GM12878 (cell line): Measurements from ENCODE around the gene DCAF17. TPM values are rescaled to one million over a fixed set of nuclear protein-coding genes. Genes with fewer than 3 reads are reported as not detected.

Experiments
- ATAC-seq: fragments of 200-7000 bp; cut with Tn5 transposase; 3 replicates; pipeline ENCODE4 v1.9.1; 2020; ENCODE audit warnings: mild to moderate bottlenecking, moderate library complexity
- BruUV-seq: library from RNA; stranded (reverse); fragments of 400-500 nt; replicated peaks from 2 replicates; lab custom pipeline; 2021; lab: Mats Ljungman, UMichigan
- CTCF ChIA-PET: fragments of 300-600 bp; sonication (Branson Sonifier 250); formaldehyde crosslinking; extraction: SDS; loops from one replicate; lab custom pipeline; 2021; ENCODE audit warnings: inconsistent platforms; lab: Yijun Ruan, JAX
- POLR2A ChIA-PET: fragments of 350-600 bp; formaldehyde crosslinking; extraction: SDS; loops from one replicate; lab custom pipeline; 2021; ENCODE audit warnings: inconsistent platforms; lab: Charles Lee
- RAD21 ChIA-PET: fragments of 300-600 bp; sonication (Branson Sonifier 250); formaldehyde crosslinking; loops from one replicate; lab custom pipeline; 2023; ENCODE audit warnings: antibody characterized with exemption; ENCODE audit not compliant: unreplicated experiment; lab: Charles Lee
- SMC1A ChIA-PET: fragments of 300-600 bp; sonication (Branson Sonifier 250); formaldehyde crosslinking; loops from one replicate; lab custom pipeline; 2023; ENCODE audit not compliant: unreplicated experiment, uncharacterized antibody; lab: Charles Lee
- DNase-seq: peaks from one replicate; pipeline ENCODE4 v3.0.0-alpha.2; 2011; ENCODE audit warnings: low read depth, low spot score
- FAIRE-seq: peaks from 3 replicates; lab custom pipeline; 2011; peaks lifted over from hg19 to GRCh38; lab: Jason Lieb, UNC
- H2AFZ ChIP-seq: 2 replicates; pipeline ENCODE4 v1.6.0; 2011; ENCODE audit warnings: low read depth, low read length, control low read depth; ENCODE audit not compliant: control insufficient read depth
- H3K27ac ChIP-seq: 2 replicates; pipeline ENCODE4 v1.5.1; 2011; ENCODE audit warnings: control low read depth; ENCODE audit not compliant: control insufficient read depth, insufficient read depth
- H3K27me3 ChIP-seq, 2 experiments: replicated peaks in 1 of 2; 2 replicates each; pipeline versions ENCODE4 v1.6.0 to v1.6.1; 2011; ENCODE audit warnings: low read length in 1 of 2; ENCODE audit not compliant: control insufficient read depth in 2 of 2, insufficient read depth in 2 of 2
- H3K36me3 ChIP-seq, 2 experiments: 2 replicates each; pipeline ENCODE4 v1.5.1; 2011; ENCODE audit warnings: low read length in 1 of 2; ENCODE audit not compliant: control insufficient read depth in 2 of 2, insufficient read depth in 2 of 2
- H3K4me1 ChIP-seq: 2 replicates; pipeline ENCODE4 v1.6.1; 2011; ENCODE audit warnings: mild to moderate bottlenecking, low read length, moderate library complexity, mixed read lengths; ENCODE audit not compliant: control insufficient read depth, insufficient read depth
- H3K4me2 ChIP-seq: 2 replicates; pipeline ENCODE4 v1.6.0; 2011; ENCODE audit warnings: control low read depth; ENCODE audit not compliant: control insufficient read depth, insufficient read depth
- H3K4me3 ChIP-seq: fragments of 200-600 bp; sonication (generic); 2 replicates; pipeline ENCODE4 v1.5.1; 2016
- H3K79me2 ChIP-seq: 2 replicates; pipeline ENCODE4 v1.6.0; 2011; ENCODE audit warnings: low read length; ENCODE audit not compliant: control insufficient read depth, insufficient read depth
- H3K9ac ChIP-seq: 2 replicates; pipeline ENCODE4 v1.8.0; 2011; ENCODE audit warnings: low read length, control low read depth, mixed read lengths; ENCODE audit not compliant: control insufficient read depth, insufficient read depth
- H3K9me3 ChIP-seq: replicated peaks from 3 replicates; pipeline ENCODE4 v1.5.1; 2011; ENCODE audit warnings: mild to moderate bottlenecking, low read length; ENCODE audit not compliant: control insufficient read depth, insufficient read depth
- H4K20me1 ChIP-seq: 2 replicates; pipeline ENCODE4 v1.6.0; 2011; ENCODE audit not compliant: control insufficient read depth, insufficient read depth
- CUX1 ChIP-seq: IDR thresholded peaks from 2 replicates; pipeline ENCODE4 v1.6.1; 2012; ENCODE audit warnings: improper control_type of control experiment, low read depth, low read length; ENCODE audit not compliant: insufficient replicate concordance
- EZH2 ChIP-seq: IDR thresholded peaks from 2 replicates; pipeline ENCODE4 v1.6.1; 2012; ENCODE audit warnings: low read depth, mild to moderate bottlenecking, control low read depth, inconsistent platforms, low read length, borderline replicate concordance; ENCODE audit not compliant: control insufficient read depth
- FOS ChIP-seq: IDR thresholded peaks from 3 replicates; pipeline ENCODE4 v1.6.1; 2011; ENCODE audit warnings: borderline replicate concordance; ENCODE audit not compliant: insufficient read length; ENCODE audit errors: extremely low read depth
- GABPA ChIP-seq: IDR thresholded peaks from 2 replicates; pipeline ENCODE4 v1.6.1; 2014; ENCODE audit warnings: antibody characterized with exemption, low read depth, mild to moderate bottlenecking, inconsistent platforms
- HDAC2 ChIP-seq: fragments of 200-600 bp; sonication (generic); IDR thresholded peaks from 2 replicates; pipeline ENCODE4 v1.6.1; 2017
- HDAC6 ChIP-seq: fragments of 200-600 bp; sonication (generic); IDR thresholded peaks from one replicate; pipeline ENCODE4 v1.8.0; 2017; ENCODE audit warnings: antibody characterized with exemption; ENCODE audit not compliant: unreplicated experiment
- LARP7 ChIP-seq: fragments of 450-650 bp; IDR thresholded peaks from 2 replicates; pipeline ENCODE4 v1.6.1; 2017; ENCODE audit warnings: mild to moderate bottlenecking
- MLLT1 ChIP-seq: fragments of 450-650 bp; IDR thresholded peaks from 2 replicates; pipeline ENCODE4 v1.6.1; 2016; ENCODE audit warnings: mild to moderate bottlenecking
- MTA2 ChIP-seq: fragments of 450-650 bp; IDR thresholded peaks from 2 replicates; pipeline ENCODE4 v1.6.1; 2016; ENCODE audit warnings: low read depth, mild to moderate bottlenecking, moderate library complexity
- MTA3 ChIP-seq: IDR thresholded peaks from 2 replicates; pipeline ENCODE4 v1.6.1; 2012; ENCODE audit warnings: low read length, inconsistent platforms, borderline replicate concordance
- NBN ChIP-seq: fragments of 450-650 bp; IDR thresholded peaks from 2 replicates; pipeline ENCODE4 v1.6.1; 2016
- POLR2A ChIP-seq: IDR thresholded peaks from 2 replicates; pipeline ENCODE4 v1.6.1; 2011; ENCODE audit warnings: low read depth, mild to moderate bottlenecking, low read length
- RAD21 ChIP-seq: IDR thresholded peaks from 2 replicates; pipeline ENCODE4 v1.6.1; 2011; ENCODE audit warnings: mild to moderate bottlenecking, low read depth, low read length, moderate library complexity; ENCODE audit not compliant: insufficient read depth
- RBBP5 ChIP-seq: fragments of 200-600 bp; sonication (generic); conservative IDR thresholded peaks from 2 replicates; pipeline ENCODE4 v1.6.1; 2016
- WGBS: methylation state at CpG from one replicate; pipeline ENCODE4 v1.1.6; 2016; ENCODE audit warnings: low lambda C conversion rate; ENCODE audit not compliant: insufficient replicate concordance, insufficient coverage; ENCODE audit errors: missing lambda C conversion rate; 5-methylcytosine and 5-hydroxymethylcytosine counted together
- in situ Hi-C: fragments of 300-500 bp; cut with MboI; formaldehyde crosslinking; loops from 9 replicates; pipeline ENCODE4 v1.14.3; 2018; ENCODE audit warnings: mixed read lengths
- intact Hi-C: fragments of 100-400 bp; cut with micrococcal nuclease; formaldehyde crosslinking; loops from one replicate; pipeline ENCODE4 v1.14.2; 2022; ENCODE audit not compliant: unreplicated experiment
- polyA plus RNA-seq, 11 experiments: library from polyadenylated mRNA; depleted of rRNA in 4 of 11; unstranded in 6 of 11; stranded (reverse) in 5 of 11; fragments of >200 nt; fragmentation: Nextera tagmentation in 4 of 11; fragmentation: Illumina TruSeq in 1 of 11; extraction: Ambion mirVana in 4 of 11; extraction: Trizol in 1 of 11; gene quantifications; 1 replicate in 1 of 11; 2 replicates in 10 of 11; pipeline versions ENCODE4 v1.2.1 to v1.2.3, GENCODE V29; 2011 to 2016; ENCODE audit warnings: inconsistent platforms in 2 of 11, missing spikeins in 2 of 11, low read depth in 1 of 11
- total RNA-seq, 4 experiments: library from RNA; depleted of rRNA in 3 of 4; stranded (reverse); fragments of >200 nt in 3 of 4; fragmentation: Illumina TruSeq in 1 of 4; extraction: Trizol in 1 of 4; gene quantifications; 2 replicates each; pipeline versions ENCODE4 v1.2.1 to v1.2.3, GENCODE V29; 2013 to 2021
- TF ChIP-seq, protein P1 (sequence below): IDR thresholded peaks from 2 replicates; pipeline ENCODE4 v1.6.1; 2012; ENCODE audit warnings: low read length, inconsistent platforms
- TF ChIP-seq, protein P2 (sequence below): fragments of 450-650 bp; IDR thresholded peaks from 2 replicates; pipeline ENCODE4 v1.6.1; 2016; ENCODE audit warnings: mild to moderate bottlenecking

The DCAF17 gene
- total and polyA plus RNA-seq, 10 of the 15 experiments (the other 5 are each of a cell fraction or from before 2014, with no cell fraction given), result 5.2 to 32.9 (median 23.4) TPM

GRCh38 chr2:171405546-171405945, 28.5 kb upstream of the DCAF17 start:
- intact Hi-C loops, result no loop called here
- no peak for FAIRE-seq
- peaks cover 70% of the 10 kb centered on the region for H3K79me2 ChIP-seq
- TF ChIP-seq FOS (no peak), MTA3 (no peak), RBBP5 (no peak), HDAC6 (no peak), GABPA (no peak), EZH2 (no peak), CUX1 (no peak), MLLT1 (0 out of 2 replicates have a peak, but pooled peaks have one; percentile 15), POLR2A (no peak), NBN (0 out of 2 replicates have a peak, but pooled peaks have one; percentile 19), LARP7 (no peak), RAD21 (no peak), MTA2 (no peak), HDAC2 (no peak)
- TF ChIP-seq, protein P1, sequence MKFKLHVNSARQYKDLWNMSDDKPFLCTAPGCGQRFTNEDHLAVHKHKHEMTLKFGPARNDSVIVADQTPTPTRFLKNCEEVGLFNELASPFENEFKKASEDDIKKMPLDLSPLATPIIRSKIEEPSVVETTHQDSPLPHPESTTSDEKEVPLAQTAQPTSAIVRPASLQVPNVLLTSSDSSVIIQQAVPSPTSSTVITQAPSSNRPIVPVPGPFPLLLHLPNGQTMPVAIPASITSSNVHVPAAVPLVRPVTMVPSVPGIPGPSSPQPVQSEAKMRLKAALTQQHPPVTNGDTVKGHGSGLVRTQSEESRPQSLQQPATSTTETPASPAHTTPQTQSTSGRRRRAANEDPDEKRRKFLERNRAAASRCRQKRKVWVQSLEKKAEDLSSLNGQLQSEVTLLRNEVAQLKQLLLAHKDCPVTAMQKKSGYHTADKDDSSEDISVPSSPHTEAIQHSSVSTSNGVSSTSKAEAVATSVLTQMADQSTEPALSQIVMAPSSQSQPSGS, result no peak
- TF ChIP-seq, protein P2, sequence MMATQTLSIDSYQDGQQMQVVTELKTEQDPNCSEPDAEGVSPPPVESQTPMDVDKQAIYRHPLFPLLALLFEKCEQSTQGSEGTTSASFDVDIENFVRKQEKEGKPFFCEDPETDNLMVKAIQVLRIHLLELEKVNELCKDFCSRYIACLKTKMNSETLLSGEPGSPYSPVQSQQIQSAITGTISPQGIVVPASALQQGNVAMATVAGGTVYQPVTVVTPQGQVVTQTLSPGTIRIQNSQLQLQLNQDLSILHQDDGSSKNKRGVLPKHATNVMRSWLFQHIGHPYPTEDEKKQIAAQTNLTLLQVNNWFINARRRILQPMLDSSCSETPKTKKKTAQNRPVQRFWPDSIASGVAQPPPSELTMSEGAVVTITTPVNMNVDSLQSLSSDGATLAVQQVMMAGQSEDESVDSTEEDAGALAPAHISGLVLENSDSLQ, result peak; percentile 78

More at GRCh38 chr2:171405546-171405945, 28.5 kb upstream of the DCAF17 start:
- BruUV-seq, result TSS peak; percentile 30
- Histone ChIP-seq H3K4me3 (no peak overlapping the region), H3K4me2 (no peak overlapping the region; the same call in 1 of the 2 replicates), H3K27me3 (no peaks in the 10 kb centered on the region), H3K27ac (peak overlapping the region; percentile 93), H3K36me3 (peaks cover 0 to 7% of the 10 kb centered on the region in 2 experiments; a peak in 3 of 4 replicates), H4K20me1 (no peaks in the 10 kb centered on the region), H3K9me3 (peaks cover 25% of the 10 kb centered on the region), H3K9ac (no peak overlapping the region), H2AFZ (no peak overlapping the region), H3K4me1 (peaks cover 53% of the 10 kb centered on the region)
- RAD21 ChIA-PET, result interaction anchor here (0.9 to 7.0 kb wide), 7 partner anchors 11 to 81 kb away, joined by 3 to 208 read pairs (median 15); no protein-coding TSS in a partner anchor
- in situ Hi-C loops, result no loop called here
- SMC1A ChIA-PET, result interaction anchor here (0.9 to 8.3 kb wide), 14 partner anchors 10 to 247 kb away, joined by 3 to 273 read pairs (median 10); no protein-coding TSS in a partner anchor
- DNase-seq (no peak), ATAC-seq (no peak; the same call in 2 of the 3 replicates)
- POLR2A ChIA-PET, result interaction anchor here (0.8 to 7.0 kb wide), 9 partner anchors 9 to 83 kb away, joined by 3 to 168 read pairs (median 5); no protein-coding TSS in a partner anchor
- CTCF ChIA-PET, result interaction anchor here (0.8 to 6.3 kb wide), 12 partner anchors 10 to 319 kb away, joined by 3 to 29 read pairs (median 6); no protein-coding TSS in a partner anchor
- 91% methylated on average over 1 of the region's 1 CpG for WGBS
